HG02678 (cell line): ENCODE data around the gene TXNDC11.

ENCODE experiments used
- ATAC-seq: cut with Tn5 transposase; IDR thresholded peaks from one replicate; pipeline ENCODE4 v1.9.1; 2021; ENCODE audit warnings: mild to moderate bottlenecking, moderate library complexity; ENCODE audit not compliant: unreplicated experiment

TXNDC11 gene

DNA sequence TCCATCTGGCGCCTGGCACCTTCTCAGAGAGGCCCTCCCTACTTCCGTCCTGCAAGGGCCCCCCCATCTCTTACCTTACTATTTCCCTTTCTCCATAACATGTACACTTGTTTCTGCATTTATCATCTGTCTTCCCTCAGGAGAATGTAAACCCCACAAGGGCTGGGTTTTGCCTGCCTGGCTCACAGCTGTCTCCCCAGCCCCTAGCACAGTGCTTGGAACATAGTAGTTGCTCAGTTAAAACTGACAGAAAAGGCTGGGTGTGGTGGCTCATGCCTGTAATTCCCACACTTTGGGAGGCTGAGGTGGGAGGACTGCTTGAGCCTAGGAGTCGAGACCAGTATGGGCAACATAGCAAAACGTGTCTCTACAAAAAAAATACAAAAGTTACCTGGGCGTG lies 80.1 kb downstream of the TXNDC11 start:
- ATAC-seq = no peak

DNA sequence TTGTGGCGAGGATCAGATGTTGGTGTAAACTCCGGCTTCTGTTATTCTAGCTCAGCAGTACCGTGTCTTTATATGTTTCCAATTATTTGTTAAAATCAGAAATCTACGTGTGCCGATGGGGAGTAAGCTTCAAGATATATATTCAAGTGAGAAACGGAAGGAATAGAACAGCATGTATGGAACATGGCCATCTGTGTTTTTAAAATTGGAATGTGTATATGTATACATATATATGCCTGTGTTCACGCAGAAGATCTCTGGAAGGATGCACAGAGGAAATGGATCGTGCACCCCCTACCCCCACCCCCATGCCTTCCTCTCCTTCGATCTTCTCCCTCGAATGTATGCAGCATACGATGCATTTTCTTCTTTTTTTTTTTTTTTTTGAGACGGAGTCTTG lies 82.1 kb downstream of the TXNDC11 start:
- no peak for ATAC-seq

DNA sequence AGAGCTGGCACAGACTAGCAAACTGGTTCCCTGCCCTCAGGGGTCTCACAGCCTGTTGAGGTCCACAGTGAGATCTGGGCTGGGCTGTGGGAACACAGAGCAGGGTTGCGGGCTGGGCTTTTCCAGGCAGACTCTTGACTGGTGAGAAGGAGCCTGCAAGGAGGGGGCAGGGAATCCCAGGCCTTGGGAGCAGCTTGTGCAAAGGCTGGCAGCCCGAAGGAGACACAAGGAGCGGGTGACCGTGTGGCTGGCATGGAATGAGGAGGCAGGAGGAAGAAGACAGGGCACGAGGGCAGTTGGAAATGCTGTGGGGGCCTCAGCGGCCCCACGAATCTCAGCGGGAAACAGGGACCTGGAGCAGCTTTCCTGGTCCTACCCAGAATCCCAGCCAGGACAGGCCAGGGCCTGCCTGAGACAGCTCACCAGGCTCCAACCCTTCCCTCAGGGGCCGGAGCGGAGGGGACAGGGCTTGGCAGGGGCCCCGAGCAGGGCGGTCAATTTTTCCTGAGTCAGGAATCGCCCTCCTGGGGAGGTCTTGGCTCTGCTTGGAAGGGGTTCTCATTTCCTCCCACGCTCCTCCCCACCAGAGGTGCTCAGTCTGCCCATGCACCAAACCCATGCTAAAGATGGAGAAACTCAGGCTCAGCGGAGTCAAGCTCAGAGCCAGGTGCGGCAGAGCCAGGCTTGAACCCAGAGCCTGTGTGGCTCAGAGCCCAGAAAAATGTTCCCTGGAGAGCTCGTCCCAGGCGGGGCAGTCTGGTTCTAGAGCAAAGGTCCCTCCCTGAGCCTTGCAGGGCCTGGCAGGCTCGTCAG lies 83.6 kb downstream of the TXNDC11 start:
- no peak for ATAC-seq

DNA sequence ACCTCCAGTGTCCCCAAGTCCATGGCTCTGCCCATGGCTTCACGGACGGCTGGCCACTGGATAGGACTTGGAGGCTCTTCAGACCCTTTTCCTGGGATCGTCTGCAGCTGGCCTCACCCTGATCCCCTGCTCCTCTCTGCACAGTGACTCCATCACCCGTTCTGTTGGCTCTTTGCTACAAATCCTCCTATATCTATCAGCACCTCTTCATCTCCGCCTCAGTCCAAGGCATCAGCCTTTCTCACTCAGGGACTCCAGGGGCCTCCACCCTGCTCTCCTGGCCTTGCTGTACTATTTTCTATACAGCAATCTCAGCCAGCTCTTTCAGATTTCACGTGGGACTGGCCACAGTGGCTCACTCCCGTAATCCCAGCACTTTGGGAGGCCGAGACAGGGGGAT lies 85.1 kb downstream of the TXNDC11 start:
- ATAC-seq = no peak

DNA sequence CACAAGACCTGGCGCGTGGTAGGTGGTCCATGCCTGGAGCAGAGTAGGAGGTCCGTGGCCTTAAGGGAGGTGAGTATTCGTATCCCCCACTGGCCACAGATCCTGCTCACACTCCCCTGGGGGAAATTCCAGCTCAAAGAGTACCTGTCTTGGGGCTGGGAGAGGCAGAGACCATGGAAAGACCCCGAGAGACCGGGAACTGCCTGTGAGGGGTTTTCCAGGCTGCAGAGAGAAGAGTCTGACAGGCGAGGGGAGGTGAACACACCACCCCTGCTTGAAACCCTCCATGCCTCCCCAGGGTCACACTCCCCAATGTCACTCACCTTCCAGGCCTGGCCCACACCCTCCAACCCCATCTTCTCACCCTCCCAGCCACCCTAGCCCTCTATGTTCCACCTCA lies 87.0 kb downstream of the TXNDC11 start:
- no peak for ATAC-seq

DNA sequence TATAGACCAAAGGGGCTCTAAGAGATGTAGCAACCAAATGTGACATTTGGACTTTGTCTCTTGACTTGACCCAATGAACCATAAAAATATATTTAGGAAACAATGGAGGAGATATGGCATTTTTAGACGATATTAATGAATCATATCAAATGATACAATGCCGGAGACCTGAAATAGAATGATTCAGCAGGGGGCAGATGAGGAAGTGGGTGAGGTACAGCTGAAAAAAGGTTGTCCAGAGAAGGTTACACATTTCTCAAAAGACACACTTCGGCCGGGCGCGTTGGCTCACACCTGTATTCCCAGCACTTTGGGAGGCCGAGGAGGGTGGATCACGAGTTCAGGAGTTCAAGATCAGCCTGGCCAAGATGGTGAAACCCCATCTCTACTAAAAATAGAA lies 90.9 kb downstream of the TXNDC11 start:
- no peak for ATAC-seq

DNA sequence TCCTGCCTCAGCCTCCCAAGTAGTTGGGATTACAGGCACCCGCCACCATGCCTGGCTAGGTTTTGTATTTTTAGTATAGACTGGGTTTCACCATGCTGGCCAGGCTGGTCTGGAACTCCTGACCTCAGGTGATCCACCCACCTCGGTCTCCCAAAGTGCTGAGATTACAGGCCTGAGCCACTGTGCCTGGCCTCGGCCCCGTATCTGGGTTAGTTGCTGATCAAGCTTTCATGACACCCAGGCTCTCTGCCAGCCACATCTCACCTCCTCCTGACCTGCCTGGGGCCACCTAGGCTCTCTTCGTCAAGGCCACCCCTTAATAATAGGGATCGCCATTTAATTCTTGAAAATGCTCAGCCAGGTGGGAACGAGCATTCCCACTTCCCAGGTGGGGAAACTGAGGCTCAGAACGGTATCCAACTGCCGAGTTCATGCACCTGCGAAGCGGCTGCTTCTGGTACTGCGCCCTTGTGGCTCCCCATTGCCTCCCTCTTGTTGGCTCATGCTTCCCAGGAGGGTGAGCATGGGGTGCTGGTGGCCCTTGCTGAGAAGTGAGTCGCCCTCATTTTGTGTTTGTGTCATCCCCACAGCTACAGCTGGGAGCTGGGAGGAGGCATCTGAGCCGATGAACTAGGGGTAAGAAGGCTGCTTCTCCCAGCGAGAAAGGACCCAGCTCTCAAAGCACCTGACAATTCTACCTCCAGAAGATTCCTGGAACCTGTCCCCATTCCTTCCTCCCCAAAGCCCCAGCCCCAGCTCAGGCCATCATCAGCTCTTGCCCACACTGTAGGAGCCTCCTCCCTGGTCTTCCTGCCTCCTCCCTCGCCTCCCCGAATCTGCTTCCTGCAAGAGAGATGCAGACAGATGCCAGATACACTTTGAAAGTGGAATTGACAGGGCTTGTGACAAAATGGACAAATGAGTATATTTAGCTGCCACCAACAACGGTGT lies 91.7 kb downstream of the TXNDC11 start:
- ATAC-seq = no peak

DNA sequence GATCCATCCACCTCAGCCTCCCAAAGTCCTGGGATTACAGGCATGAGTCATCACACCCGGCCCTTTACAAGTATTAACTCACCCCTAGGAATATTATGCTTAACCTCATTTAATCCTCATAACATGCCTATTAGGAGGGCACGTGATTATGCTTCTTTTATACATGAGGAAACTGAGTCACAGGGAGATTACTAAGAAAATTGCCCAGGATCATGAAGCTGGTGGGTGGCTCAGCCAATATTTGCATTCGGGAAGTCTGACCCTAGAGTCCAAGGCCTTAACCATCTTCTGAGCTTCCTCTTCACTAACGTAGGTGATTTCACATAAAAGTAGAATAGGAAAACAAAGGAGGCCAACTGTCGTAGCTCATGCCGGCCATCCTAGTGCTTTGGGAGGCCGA lies 93.4 kb downstream of the TXNDC11 start:
- ATAC-seq = no peak

DNA sequence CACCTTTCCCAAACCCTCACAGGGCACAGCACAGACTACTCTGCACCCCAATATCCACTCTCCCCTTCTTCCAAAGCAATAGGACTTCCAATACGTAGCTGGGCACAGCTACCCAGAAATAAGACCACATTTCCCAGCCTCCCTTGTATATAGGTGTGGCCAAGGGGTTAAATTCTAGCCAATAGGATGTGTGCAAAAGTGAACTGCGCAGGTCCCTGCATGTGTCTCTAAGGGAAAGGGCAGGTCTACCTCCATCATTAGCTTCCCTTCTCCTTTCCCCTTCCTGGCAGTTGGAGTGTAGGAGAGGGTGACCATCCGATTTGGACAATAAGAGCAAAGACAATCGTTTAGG lies 99.9 kb downstream of the TXNDC11 start:
- ATAC-seq = no peak

DNA sequence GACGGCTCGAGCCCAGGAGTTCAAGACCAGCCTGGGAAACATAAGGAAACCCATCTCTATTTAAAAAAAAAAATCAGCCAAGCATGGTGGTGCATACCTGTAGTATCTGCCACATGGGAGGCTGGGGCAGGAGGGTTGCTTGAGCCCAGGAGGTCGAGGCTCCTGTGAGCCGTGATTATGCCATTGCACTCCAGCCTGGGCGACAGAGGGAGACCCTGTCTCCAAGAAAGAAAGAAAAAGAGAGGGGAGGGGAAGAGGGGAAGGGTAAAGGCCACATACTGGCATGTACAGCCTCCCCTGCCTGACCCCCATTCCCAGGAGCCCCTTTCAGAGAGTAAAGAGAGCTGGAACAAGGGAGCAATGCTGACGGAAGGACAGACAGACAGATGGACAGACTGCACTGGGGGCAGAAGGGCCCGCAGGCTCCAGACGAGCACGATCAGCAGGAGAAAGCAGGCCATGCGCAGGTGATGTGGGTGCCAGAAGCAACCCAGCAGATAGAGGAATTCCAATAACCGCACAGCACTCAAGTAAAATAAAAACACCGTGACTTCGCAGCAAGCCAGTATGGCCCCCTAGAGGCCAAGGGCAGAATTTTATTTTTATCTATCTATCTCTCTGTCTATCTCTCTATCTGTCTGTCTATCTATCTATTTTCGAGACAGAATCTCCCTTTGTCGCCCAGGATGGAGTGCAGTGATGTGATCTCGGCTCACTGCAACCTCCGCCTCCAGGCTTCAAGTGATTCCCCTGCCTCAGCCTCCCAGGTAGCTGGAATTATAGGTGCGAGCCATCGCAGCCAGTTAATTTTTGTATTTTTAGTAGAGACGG lies 101.5 kb downstream of the TXNDC11 start:
- ATAC-seq = no peak

DNA sequence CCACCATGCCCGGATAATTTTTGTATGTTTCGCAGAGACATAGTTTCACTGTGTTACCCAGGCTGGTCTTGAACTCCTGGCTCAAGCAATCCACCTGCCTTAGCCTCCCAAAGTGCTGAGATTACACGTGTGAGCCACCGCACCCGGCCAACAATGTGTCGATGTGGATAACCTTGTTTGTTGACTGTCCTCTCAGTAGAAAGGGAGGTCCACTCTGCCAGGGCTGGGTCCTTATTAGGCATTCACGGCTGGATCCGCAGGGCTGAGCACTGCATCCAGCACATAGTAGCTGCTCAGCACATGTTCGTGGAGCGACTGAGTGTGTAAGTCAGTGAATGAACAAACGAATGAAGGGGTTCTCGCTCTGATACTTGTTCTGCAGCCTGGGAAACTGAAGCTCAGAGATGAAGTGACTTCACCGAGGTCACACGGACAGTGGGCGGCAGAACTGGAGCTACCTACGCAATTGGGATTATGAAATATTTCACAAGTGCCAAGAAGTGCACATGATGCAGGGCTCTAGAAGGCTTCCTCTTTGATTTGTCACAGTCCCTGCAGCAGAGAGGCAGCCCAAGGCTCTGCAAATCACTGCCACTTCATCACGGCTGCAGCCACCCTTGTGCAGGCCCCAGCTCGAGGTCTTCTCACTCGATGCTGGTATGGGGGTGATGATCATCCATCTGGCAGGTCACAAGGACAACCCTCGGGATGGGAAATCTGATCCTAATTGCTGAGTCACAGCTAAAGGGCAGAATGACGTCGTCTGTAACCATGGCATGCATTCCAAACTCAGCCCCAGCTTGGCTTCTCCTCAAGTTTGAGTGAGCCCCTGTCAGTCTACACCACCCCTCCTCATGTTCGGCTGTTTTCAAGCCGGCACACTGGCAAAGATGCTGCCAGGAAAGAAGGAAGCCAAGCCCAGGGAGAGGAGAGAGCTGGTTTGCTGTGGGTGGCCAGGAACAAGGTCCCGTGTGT lies 102.4 kb downstream of the TXNDC11 start:
- ATAC-seq = no peak

DNA sequence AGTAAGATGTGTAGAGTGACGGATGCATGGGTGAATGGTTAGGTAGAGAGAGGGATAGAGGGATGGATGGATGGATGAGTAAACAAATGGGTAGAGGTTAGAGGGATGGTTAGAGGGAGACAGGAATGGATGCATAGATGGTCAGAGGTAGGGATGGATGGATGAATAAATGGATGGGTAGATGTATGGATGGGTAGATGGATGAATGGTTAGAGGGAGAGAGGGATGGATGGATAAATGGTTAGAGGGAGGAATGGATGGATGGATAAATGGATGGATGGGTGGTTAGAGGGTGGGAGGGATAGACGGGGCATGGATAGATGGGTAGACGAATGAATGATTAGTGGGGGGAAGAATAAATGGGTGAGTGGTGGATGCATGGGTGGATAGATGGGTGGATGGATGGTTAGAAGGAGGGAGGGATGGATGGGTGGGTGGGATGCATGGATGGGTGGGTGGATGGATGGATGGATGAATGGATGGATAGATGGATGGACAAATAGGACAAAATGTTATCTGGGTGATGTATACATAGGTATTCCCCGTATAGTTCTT lies 103.6 kb downstream of the TXNDC11 start:
- no peak for ATAC-seq

DNA sequence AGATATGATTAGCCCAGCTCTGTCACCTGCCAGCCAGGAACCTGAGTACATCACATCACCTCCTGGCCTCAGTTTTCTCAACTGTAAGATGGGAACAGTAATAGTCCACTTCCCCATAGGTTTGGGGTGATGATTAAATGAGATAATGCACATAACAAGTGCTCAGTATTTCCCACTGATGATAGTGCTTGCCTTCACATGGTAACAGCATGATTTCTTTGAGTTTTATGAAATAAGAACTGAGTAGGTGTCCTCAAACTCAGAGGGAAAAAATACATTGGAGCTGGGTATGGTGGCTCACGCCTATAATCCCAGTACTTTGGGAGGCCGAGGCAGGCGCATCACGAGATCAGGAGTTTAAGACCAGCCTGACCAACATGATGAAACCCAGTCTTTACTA lies 104.5 kb downstream of the TXNDC11 start:
- ATAC-seq = no peak

DNA sequence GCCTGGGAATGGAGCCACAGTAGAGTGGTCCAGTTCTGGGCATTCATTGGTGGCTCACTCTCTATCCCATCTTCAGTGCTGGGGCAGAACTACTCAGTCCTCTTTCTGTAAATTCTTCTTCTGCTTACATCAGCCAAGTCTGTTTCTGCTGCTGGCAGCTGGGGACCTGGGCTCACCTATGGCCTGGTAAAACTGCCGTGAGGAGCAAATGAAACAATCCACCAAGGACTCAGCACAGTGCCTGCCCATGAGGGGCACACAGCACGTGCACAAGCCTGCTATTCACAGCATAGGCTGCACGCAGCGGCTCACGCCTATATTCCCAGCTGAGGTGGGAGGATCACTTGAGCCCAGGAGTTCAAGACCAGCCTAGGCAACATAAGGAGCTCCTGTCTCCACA lies 105.3 kb downstream of the TXNDC11 start:
- ATAC-seq = no peak

DNA sequence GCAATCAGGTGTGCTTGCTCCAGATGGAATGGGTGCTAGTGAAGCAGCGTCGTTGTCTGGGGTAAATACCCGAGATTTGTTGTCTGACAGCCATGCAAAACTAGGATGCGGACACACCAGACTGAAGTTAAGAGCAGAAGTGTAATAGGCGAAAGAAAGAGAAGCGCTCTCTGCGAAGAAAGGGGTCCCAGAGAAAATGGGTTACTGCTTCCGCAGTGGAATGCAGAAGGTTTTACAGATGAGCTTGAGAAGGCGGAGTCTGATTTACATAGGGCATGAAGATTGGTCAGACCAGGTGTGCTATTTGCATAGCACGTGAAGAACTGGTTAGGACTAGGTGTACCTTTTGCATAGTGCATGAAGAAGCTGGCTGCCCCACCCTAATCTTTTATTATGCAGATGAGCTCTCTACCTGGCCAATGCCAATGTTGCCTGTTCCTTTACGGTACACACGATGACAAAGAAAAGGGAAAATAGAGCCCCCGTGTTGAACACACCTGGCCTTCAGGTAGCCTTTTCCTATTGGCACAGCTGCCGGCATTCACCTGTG lies 106.4 kb downstream of the TXNDC11 start:
- ATAC-seq = no peak

DNA sequence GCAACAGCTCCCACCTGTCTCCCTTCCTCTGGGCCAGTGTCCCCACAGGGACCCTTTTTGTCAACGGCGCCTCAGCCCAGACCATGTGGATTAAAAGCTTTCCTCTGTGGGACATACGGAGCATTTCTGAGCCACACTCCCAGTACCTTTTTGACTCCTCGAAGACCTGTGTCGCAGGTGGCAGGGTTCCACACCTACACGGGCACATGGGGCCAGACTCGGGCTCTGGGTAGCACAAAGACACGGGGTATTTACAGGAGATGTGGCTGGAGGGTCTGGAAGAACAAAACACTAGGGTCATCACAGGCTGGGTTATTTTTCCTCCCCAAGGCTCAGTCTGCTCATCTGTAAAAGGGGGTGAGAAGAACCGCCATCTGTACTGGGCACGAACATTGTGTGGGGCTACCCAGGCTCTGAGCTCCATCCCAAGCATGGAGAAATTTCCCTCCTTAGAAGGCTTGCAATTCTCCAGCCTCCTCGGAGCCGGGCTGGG lies 106.9 kb downstream of the TXNDC11 start:
- no peak for ATAC-seq

DNA sequence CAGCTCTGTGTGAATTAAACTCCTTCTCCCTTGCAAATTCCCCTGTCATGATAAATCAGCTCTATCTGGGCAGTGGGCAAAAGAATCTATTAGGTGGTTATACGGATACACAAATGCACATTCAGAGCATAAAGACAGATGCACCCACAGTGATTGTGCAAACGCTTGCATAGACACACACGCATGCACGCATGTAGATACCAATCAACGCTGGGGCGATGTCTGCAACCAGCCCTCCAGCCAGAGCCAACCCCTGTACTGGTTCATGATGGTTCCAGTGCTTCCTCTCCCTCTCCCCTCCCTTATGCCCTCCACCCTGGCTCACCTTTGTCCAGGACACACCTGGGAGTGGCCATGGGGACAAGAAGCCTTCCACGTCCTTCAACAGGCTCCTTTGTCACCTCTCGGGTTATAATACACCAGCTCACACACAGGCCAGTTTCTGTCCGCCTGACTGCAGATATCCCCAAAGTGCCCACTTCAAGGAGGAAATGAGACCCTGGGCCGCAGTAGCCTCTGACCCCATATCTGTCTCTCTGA lies 107.5 kb downstream of the TXNDC11 start:
- no peak for ATAC-seq

DNA sequence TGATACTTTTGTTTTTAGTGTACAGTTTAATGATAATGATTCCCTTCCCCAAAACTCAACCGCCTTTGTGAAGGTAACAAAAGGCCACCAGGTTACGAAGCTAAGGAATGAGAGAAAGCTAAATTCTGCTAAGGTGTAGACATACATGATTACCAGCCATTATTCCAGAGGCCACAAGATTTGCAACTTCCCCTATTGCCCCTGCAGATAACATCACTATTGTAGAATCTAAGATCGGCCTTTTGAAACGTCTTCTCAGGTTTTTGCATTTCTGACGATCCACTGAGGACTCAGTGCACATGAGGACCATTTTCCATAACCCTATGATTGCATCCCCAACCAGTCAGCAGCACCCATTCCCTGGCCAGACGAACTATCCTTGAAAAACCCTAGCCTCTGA lies 108.3 kb downstream of the TXNDC11 start:
- no peak for ATAC-seq

DNA sequence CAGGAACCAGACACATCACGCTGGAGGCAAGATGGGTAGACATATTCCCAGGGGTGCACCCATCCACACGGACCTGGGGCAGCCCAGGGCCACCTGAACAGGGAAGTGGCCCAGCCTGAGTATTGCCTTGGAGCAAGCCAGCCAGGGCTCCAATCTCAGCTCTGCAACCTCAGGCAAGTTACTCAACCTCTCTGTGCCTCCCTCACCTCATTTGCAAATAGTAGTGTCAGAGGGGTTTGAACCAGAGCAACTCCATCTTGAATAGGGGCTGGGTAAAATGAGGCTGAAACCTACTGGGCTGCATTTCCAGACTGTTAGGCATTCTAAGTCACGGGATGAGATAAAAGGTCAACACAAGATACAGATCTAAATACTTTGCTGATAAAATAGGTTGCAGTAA lies 109.5 kb downstream of the TXNDC11 start:
- no peak for ATAC-seq
